ENCODE measurements around the gene NDUFV3. TPM values are rescaled to one million over a fixed set of nuclear protein-coding genes. Genes with fewer than 3 reads are reported as not detected.
"Not testable (repeated sequence)": the region's sequence is repeated elsewhere in the genome, so short reads cannot be mapped to it uniquely, and the experiment has no call there.

NDUFV3 gene
- total RNA-seq, 1 donor, result 19.3 TPM

- no peak overlapping the region for H3K4me3 ChIP-seq (ENCODE audit: low read length)
- no peaks in the 10 kb centered on the region for H3K4me1 ChIP-seq (ENCODE audit: insufficient read depth, low read length)
- no peaks in the 10 kb centered on the region for H3K27me3 ChIP-seq (ENCODE audit: insufficient read depth, low read length)
- no peaks in the 10 kb centered on the region for H3K9me3 ChIP-seq (ENCODE audit: low read depth, low read length)
These were observed 12.1 kb downstream of the NDUFV3 start for GRCh38 chr21:42905195-42905594.

- Histone ChIP-seq H3K27me3 (ENCODE audit: insufficient read depth, low read length) (no peaks in the 10 kb centered on the region), H3K9me3 (ENCODE audit: low read depth, low read length) (no peaks in the 10 kb centered on the region), H3K4me3 (ENCODE audit: low read length) (no peak overlapping the region), H3K4me1 (ENCODE audit: insufficient read depth, low read length) (no peaks in the 10 kb centered on the region)
These were observed 13.1 kb downstream of the NDUFV3 start for GRCh38 chr21:42906233-42906632.

- H3K9me3 ChIP-seq (ENCODE audit: low read depth, low read length); H3K27me3 ChIP-seq (ENCODE audit: insufficient read depth, low read length); H3K4me3 ChIP-seq (ENCODE audit: low read length); H3K4me1 ChIP-seq (ENCODE audit: insufficient read depth, low read length): not testable (repeated sequence)
These were observed 15.4 kb downstream of the NDUFV3 start for GRCh38 chr21:42908484-42908883.

- not testable (repeated sequence) for H3K4me1 ChIP-seq (ENCODE audit: insufficient read depth, low read length); H3K27me3 ChIP-seq (ENCODE audit: insufficient read depth, low read length); H3K4me3 ChIP-seq (ENCODE audit: low read length); H3K9me3 ChIP-seq (ENCODE audit: low read depth, low read length)
These were observed 18.8 kb downstream of the NDUFV3 start for GRCh38 chr21:42911920-42912319.

- Histone ChIP-seq H3K4me1 (ENCODE audit: insufficient read depth, low read length) (no peaks in the 10 kb centered on the region), H3K4me3 (ENCODE audit: low read length) (no peak overlapping the region), H3K27me3 (ENCODE audit: insufficient read depth, low read length) (no peaks in the 10 kb centered on the region), H3K9me3 (ENCODE audit: low read depth, low read length) (no peaks in the 10 kb centered on the region)
These were observed 20.4 kb downstream of the NDUFV3 start for GRCh38 chr21:42913476-42913875.

GRCh38 chr21:42918291-42918690 is 25.2 kb downstream of the NDUFV3 start:
- Histone ChIP-seq H3K4me1 (ENCODE audit: insufficient read depth, low read length) (peaks cover 3% of the 10 kb centered on the region), H3K4me3 (ENCODE audit: low read length) (no peak overlapping the region), H3K9me3 (ENCODE audit: low read depth, low read length) (no peaks in the 10 kb centered on the region), H3K27me3 (ENCODE audit: insufficient read depth, low read length) (no peaks in the 10 kb centered on the region)

GRCh38 chr21:42921927-42922326 is 28.8 kb downstream of the NDUFV3 start:
- Histone ChIP-seq H3K27me3 (ENCODE audit: insufficient read depth, low read length) (no peaks in the 10 kb centered on the region), H3K4me1 (ENCODE audit: insufficient read depth, low read length) (peaks cover 14% of the 10 kb centered on the region), H3K9me3 (ENCODE audit: low read depth, low read length) (no peaks in the 10 kb centered on the region), H3K4me3 (ENCODE audit: low read length) (no peak overlapping the region)

- Histone ChIP-seq H3K9me3 (ENCODE audit: low read depth, low read length) (no peaks in the 10 kb centered on the region), H3K4me3 (ENCODE audit: low read length) (no peak overlapping the region), H3K4me1 (ENCODE audit: insufficient read depth, low read length) (peaks cover 14% of the 10 kb centered on the region), H3K27me3 (ENCODE audit: insufficient read depth, low read length) (no peaks in the 10 kb centered on the region)
These were observed 29.8 kb downstream of the NDUFV3 start for GRCh38 chr21:42922918-42923317.

- H3K27me3 ChIP-seq (ENCODE audit: insufficient read depth, low read length), result no peaks in the 10 kb centered on the region
- H3K4me3 ChIP-seq (ENCODE audit: low read length), result no peak overlapping the region
- H3K9me3 ChIP-seq (ENCODE audit: low read depth, low read length), result no peaks in the 10 kb centered on the region
These were observed 30.7 kb downstream of the NDUFV3 start for GRCh38 chr21:42923553-42924432.

GRCh38 chr21:42924433-42924751 is 31.3 kb downstream of the NDUFV3 start:
- Histone ChIP-seq H3K9me3 (ENCODE audit: low read depth, low read length) (no peaks in the 10 kb centered on the region), H3K27me3 (ENCODE audit: insufficient read depth, low read length) (no peaks in the 10 kb centered on the region), H3K4me1 (ENCODE audit: insufficient read depth, low read length) (peaks cover 14% of the 10 kb centered on the region), H3K4me3 (ENCODE audit: low read length) (no peak overlapping the region)

More at GRCh38 chr21:42923553-42924432, 30.7 kb downstream of the NDUFV3 start:
- peaks cover 14% of the 10 kb centered on the region for H3K4me1 ChIP-seq (ENCODE audit: insufficient read depth, low read length)

- no peak within 1 kb of the TSS for H3K4me3 ChIP-seq (ENCODE audit: low read length)
These were observed 32.2 kb downstream of the NDUFV3 start, which contains the start of gene ERVH48-1 for GRCh38 chr21:42925114-42925926. Gene ERVH48-1 (minus strand): TSS chr21:42925630. CDS start chr21:42919006, 6,624 bp downstream.

GRCh38 chr21:42927474-42928200 is 34.5 kb downstream of the NDUFV3 start:
- not testable (repeated sequence) for H3K27me3 ChIP-seq (ENCODE audit: insufficient read depth, low read length); H3K9me3 ChIP-seq (ENCODE audit: low read depth, low read length); H3K4me3 ChIP-seq (ENCODE audit: low read length)
- H3K4me1 ChIP-seq (ENCODE audit: insufficient read depth, low read length), result peaks cover 14% of the 10 kb centered on the region

More at GRCh38 chr21:42925114-42925926, 32.2 kb downstream of the NDUFV3 start, which contains the start of gene ERVH48-1:
- Histone ChIP-seq H3K9me3 (ENCODE audit: low read depth, low read length) (no peaks in the 10 kb centered on the region), H3K27me3 (ENCODE audit: insufficient read depth, low read length) (no peaks in the 10 kb centered on the region), H3K4me1 (ENCODE audit: insufficient read depth, low read length) (peaks cover 14% of the 10 kb centered on the region)

GRCh38 chr21:42929969-42930368 is 36.9 kb downstream of the NDUFV3 start:
- H3K9me3 ChIP-seq (ENCODE audit: low read depth, low read length), result no peaks in the 10 kb centered on the region
- no peaks in the 10 kb centered on the region for H3K4me1 ChIP-seq (ENCODE audit: insufficient read depth, low read length)
- no peak overlapping the region for H3K4me3 ChIP-seq (ENCODE audit: low read length)
- H3K27me3 ChIP-seq (ENCODE audit: insufficient read depth, low read length), result no peaks in the 10 kb centered on the region

- H3K4me1 ChIP-seq (ENCODE audit: insufficient read depth, low read length), result no peaks in the 10 kb centered on the region
- no peaks in the 10 kb centered on the region for H3K27me3 ChIP-seq (ENCODE audit: insufficient read depth, low read length)
- no peaks in the 10 kb centered on the region for H3K9me3 ChIP-seq (ENCODE audit: low read depth, low read length)
- H3K4me3 ChIP-seq (ENCODE audit: low read length), result no peak overlapping the region
These were observed 38.6 kb downstream of the NDUFV3 start for GRCh38 chr21:42931560-42932235.

Measured in mononuclear cell (primary cell).